ENCODE results near the gene PPP1R8.

DNA sequence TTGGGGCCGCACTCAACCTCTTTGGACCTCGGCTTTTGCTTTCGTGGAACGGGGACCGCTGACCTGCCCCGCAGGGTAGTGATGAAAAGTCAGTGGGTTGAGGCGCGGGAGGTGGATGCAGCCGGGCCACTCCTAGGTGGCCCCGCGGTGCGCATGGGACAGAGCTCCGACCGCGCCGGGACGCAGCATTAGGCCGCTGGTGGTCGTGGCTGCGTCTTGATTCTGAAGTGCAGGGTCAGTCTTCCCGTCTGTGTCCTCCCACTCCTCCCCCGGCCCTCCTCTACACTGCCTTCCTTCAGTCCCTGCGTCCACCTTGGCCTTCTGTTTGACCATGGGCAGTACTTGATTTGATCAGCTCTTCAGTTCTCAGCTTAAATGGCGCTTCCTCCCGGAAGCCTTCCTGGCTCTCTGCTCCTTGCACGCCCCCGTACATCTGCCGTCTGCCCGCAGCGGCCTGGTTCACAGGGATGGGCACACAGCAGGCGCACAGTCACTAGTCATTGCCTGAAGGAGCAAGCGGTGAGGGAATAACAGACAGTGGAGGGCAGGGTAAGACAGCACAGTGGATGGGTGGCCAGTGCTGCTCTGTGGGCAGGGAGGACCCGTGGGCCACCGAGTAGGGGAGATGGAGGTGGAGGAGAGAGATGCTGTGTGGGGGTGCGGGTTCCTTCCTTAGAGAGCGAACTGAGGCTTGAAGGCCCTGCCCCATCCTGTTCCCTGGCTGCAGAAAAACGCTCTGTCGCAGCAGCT is 42.4 kb downstream of the PPP1R8 start:
- TF ChIP-seq, protein P1, sequence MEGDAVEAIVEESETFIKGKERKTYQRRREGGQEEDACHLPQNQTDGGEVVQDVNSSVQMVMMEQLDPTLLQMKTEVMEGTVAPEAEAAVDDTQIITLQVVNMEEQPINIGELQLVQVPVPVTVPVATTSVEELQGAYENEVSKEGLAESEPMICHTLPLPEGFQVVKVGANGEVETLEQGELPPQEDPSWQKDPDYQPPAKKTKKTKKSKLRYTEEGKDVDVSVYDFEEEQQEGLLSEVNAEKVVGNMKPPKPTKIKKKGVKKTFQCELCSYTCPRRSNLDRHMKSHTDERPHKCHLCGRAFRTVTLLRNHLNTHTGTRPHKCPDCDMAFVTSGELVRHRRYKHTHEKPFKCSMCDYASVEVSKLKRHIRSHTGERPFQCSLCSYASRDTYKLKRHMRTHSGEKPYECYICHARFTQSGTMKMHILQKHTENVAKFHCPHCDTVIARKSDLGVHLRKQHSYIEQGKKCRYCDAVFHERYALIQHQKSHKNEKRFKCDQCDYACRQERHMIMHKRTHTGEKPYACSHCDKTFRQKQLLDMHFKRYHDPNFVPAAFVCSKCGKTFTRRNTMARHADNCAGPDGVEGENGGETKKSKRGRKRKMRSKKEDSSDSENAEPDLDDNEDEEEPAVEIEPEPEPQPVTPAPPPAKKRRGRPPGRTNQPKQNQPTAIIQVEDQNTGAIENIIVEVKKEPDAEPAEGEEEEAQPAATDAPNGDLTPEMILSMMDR (IDR thresholded peaks at IDR 0.05), result no peak
- TF ChIP-seq ZFX (IDR thresholded peaks at IDR 0.05; ENCODE audit: borderline replicate concordance), result no peak

All from 22Rv1 (cell line).